ENCODE measurements around the gene NTRK1. TPM values are rescaled to one million over a fixed set of nuclear protein-coding genes. Genes with fewer than 3 reads are reported as not detected.

Gene NTRK1
- total and polyA plus RNA-seq, 2 of the 4 experiments (the other 2 are of a cell fraction): not detected

DNA sequence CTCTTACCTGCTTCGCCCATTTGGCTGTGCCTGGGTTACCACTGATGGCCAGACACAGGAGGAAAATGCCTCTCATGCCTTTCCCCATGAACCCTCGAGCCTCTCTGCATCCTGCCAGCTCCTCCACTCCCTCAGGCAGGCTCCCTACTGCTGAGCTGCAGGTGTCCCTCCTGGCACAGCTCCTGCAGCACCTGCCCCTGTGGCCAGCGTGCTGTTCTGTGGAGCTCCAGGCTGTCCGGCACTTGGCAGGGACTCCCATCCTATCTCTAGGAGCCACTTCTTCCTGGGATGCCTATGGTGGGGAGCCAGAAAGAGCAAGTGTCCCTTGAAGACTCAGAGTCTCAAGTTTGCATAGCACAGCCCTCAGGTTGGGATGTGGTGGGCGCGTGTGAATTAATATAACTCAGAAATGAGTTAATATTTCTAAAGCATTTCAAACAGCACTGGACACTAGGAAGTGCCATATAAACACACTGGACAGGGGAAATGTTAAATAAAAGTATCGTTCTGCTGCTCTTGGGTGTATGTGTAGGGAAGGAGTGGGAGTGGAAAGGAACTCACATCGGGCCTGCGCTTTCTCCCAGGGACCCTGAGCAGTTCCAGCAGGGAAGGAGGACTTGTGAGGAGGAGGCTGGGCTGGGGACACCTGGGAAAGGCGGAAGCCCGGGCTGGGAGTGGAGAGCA, 62.5 kb downstream of the NTRK1 start:
- Histone ChIP-seq H3K27ac (ENCODE audit: insufficient read depth, low read length) (no peak overlapping the region), H2AK9ac (replicated peaks; ENCODE audit: low read depth, low read length, poor library complexity) (no peak overlapping the region), H3K56ac (ENCODE audit: extremely low read depth, insufficient read depth, low read length) (no peak overlapping the region), H3K79me1 (ENCODE audit: low read depth in 1 of 2, low read length in 2 of 2) (no peaks in the 10 kb centered on the region), H3K9me1 (ENCODE audit: insufficient read depth, low read length) (no peaks in the 10 kb centered on the region; the same call in 1 of the 2 replicates), H3K36me3 (ENCODE audit: control insufficient read depth, insufficient read depth, low read length) (no peaks in the 10 kb centered on the region), H4K91ac (ENCODE audit: insufficient read depth, low read depth, low read length) (no peak overlapping the region), H3K23ac (ENCODE audit: low read depth, low read length) (0 out of 2 replicates have a peak overlapping the region, but pooled peaks have one; percentile 11), H4K20me1 (ENCODE audit: insufficient read depth, low read length) (no peaks in the 10 kb centered on the region; the same call in 1 of the 2 replicates), H3K4ac (ENCODE audit: low read depth, low read length) (no peak overlapping the region), H3K27me3 (ENCODE audit: control insufficient read depth, insufficient read depth, low read length) (peaks cover 51% of the 10 kb centered on the region), H3K14ac (replicated peaks; ENCODE audit: low read depth, low read length) (no peak overlapping the region), H2BK5ac (ENCODE audit: low read depth, low read length, poor library complexity, severe bottlenecking) (no peak overlapping the region), H2BK20ac (ENCODE audit: low read depth, low read length) (no peak overlapping the region), H3K4me1 (ENCODE audit: control insufficient read depth, insufficient read depth, low read length) (peaks cover 2% of the 10 kb centered on the region), H3K9me3 (ENCODE audit: control insufficient read depth, insufficient read depth, low read length) (no peaks in the 10 kb centered on the region), H4K5ac (ENCODE audit: low read depth, low read length) (no peak overlapping the region), H3K9ac (ENCODE audit: low read depth, low read length) (no peak overlapping the region), H2BK120ac (ENCODE audit: low read depth, low read length) (no peak overlapping the region), H2AFZ (replicated peaks; ENCODE audit: low read length, poor library complexity) (peak overlapping the region; percentile 28), H3K4me3 (ENCODE audit: insufficient read depth, low read depth, low read length) (no peak overlapping the region), H2BK15ac (ENCODE audit: low read depth, low read length) (no peak overlapping the region), H2AK5ac (ENCODE audit: low read depth, low read length) (no peak overlapping the region), H3K18ac (ENCODE audit: low read depth, low read length) (no peak overlapping the region), H4K8ac (ENCODE audit: low read depth in 2 of 2, low read length in 2 of 2) (no peak overlapping the region), H3K4me2 (ENCODE audit: low read depth, low read length) (no peak overlapping the region; the same call in 1 of the 2 replicates)
- dilution Hi-C loops (cut with HindIII; ENCODE audit: low sequenced_read_pairs, unreplicated experiment) (no loop called here), intact Hi-C loops (cut with micrococcal nuclease) (loop anchor here (5.0 to 10.0 kb wide), 2 partner anchors 126 to 198 kb away; partner anchors contain the start of genes ISG20L2 and METTL25B), in situ Hi-C loops (cut with MboI; ENCODE audit: low sequenced_read_pairs) (no loop called here)
- TF ChIP-seq RAD21 (IDR thresholded peaks at IDR 0.05; ENCODE audit: low read length) (no peak), CHD1 (IDR thresholded peaks at IDR 0.05; ENCODE audit: low read depth, low read length) (no peak), FOS (IDR thresholded peaks at IDR 0.05; ENCODE audit: low read depth, low read length) (no peak), POLR2A (IDR thresholded peaks at IDR 0.05; ENCODE audit: low read depth, low read length) (no peak), NFE2L2 (IDR thresholded peaks at IDR 0.05; ENCODE audit: low read depth, low read length) (no peak), RFX5 (IDR thresholded peaks at IDR 0.05; ENCODE audit: low read depth, low read length) (no peak), RCOR1 (IDR thresholded peaks at IDR 0.05; ENCODE audit: insufficient replicate concordance, low read length) (no peak)
- TF ChIP-seq, protein P1, sequence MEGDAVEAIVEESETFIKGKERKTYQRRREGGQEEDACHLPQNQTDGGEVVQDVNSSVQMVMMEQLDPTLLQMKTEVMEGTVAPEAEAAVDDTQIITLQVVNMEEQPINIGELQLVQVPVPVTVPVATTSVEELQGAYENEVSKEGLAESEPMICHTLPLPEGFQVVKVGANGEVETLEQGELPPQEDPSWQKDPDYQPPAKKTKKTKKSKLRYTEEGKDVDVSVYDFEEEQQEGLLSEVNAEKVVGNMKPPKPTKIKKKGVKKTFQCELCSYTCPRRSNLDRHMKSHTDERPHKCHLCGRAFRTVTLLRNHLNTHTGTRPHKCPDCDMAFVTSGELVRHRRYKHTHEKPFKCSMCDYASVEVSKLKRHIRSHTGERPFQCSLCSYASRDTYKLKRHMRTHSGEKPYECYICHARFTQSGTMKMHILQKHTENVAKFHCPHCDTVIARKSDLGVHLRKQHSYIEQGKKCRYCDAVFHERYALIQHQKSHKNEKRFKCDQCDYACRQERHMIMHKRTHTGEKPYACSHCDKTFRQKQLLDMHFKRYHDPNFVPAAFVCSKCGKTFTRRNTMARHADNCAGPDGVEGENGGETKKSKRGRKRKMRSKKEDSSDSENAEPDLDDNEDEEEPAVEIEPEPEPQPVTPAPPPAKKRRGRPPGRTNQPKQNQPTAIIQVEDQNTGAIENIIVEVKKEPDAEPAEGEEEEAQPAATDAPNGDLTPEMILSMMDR (conservative IDR thresholded peaks at IDR 0.05; ENCODE audit: low read depth, low read length): no peak
- TF ChIP-seq, protein P2, sequence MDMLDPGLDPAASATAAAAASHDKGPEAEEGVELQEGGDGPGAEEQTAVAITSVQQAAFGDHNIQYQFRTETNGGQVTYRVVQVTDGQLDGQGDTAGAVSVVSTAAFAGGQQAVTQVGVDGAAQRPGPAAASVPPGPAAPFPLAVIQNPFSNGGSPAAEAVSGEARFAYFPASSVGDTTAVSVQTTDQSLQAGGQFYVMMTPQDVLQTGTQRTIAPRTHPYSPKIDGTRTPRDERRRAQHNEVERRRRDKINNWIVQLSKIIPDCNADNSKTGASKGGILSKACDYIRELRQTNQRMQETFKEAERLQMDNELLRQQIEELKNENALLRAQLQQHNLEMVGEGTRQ (IDR thresholded peaks at IDR 0.05; ENCODE audit: low read depth, low read length): no peak
- CTCF ChIA-PET: interaction anchor here (1.1 kb wide), 1 partner anchor 32 kb away, joined by 3 read pairs; no protein-coding TSS in a partner anchor
- ATAC-seq (ENCODE audit: low read depth): no peak
- no peak for DNase-seq
- POLR2A ChIA-PET (ENCODE audit: unreplicated experiment): no interaction called here
- no TSS peak for BruUV-seq (replicated peaks)
- WGBS, 2 experiments (ENCODE audit: extremely low coverage in 2 of 2, insufficient read length in 1 of 2): 7% methylated on average over 5 of the region's 11 CpGs; no CpG with 5 or more reads in 1 of the 2 experiments
